ENCODE measurements around the gene RRH.

DNA sequence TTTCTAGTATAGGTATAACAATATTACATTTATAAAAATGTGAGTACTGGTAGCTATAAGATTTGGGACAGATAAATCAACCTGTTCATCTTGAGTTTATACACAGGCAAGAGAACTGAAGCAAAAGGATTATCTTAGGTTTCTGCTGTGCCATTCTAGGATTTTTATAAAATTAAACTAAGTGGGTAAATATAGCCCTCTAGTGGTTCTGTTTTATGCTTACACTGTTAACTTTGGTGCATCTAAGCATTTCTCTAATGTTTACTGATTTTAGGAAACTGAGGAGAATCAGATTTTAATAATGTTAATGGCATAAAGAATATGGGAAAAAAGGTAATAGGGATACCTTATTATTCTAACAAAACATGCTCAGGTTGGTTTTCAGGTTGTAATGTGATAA lies 1.1 kb upstream of the RRH start:
- TF ChIP-seq, protein P1, sequence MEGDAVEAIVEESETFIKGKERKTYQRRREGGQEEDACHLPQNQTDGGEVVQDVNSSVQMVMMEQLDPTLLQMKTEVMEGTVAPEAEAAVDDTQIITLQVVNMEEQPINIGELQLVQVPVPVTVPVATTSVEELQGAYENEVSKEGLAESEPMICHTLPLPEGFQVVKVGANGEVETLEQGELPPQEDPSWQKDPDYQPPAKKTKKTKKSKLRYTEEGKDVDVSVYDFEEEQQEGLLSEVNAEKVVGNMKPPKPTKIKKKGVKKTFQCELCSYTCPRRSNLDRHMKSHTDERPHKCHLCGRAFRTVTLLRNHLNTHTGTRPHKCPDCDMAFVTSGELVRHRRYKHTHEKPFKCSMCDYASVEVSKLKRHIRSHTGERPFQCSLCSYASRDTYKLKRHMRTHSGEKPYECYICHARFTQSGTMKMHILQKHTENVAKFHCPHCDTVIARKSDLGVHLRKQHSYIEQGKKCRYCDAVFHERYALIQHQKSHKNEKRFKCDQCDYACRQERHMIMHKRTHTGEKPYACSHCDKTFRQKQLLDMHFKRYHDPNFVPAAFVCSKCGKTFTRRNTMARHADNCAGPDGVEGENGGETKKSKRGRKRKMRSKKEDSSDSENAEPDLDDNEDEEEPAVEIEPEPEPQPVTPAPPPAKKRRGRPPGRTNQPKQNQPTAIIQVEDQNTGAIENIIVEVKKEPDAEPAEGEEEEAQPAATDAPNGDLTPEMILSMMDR (IDR thresholded peaks at IDR 0.05) = peak; percentile 44 to 66 (median 54)
- no peak for TF ChIP-seq POLR2A (IDR thresholded peaks at IDR 0.05)
